GM18502 (cell line): ENCODE measurements around the gene RIN1.
A peak's percentile ranks its signal among the peaks of the same experiment; 100 is the strongest.
"Not testable (repeated sequence)": the region's sequence is repeated elsewhere in the genome, so short reads cannot be mapped to it uniquely, and the experiment has no call there.

Source experiments
- ATAC-seq: cut with Tn5 transposase; IDR thresholded peaks from one replicate; pipeline ENCODE4 v1.9.1; 2021; ENCODE audit warnings: mild to moderate bottlenecking; ENCODE audit not compliant: unreplicated experiment, poor library complexity

RIN1 gene

GRCh38 chr11:66361502-66361941, 25.3 kb upstream of the RIN1 start:
- no peak for ATAC-seq

GRCh38 chr11:66360406-66361073, 24.3 kb upstream of the RIN1 start:
- no peak for ATAC-seq

- ATAC-seq, result no peak
These were observed 23.4 kb upstream of the RIN1 start for GRCh38 chr11:66359662-66360087.

GRCh38 chr11:66350560-66351235, 14.5 kb upstream of the RIN1 start:
- not testable (repeated sequence) for ATAC-seq

- ATAC-seq, result no peak
These were observed 12.8 kb upstream of the RIN1 start for GRCh38 chr11:66349084-66349386.

GRCh38 chr11:66347425-66348276, 11.4 kb upstream of the RIN1 start, which contains the start of gene B4GAT1:
TSS of gene B4GAT1 (minus strand) at chr11:66347629. CDS start at chr11:66347545, 84 bp downstream.
- no peak for ATAC-seq

- ATAC-seq, result no peak
These were observed 10.5 kb upstream of the RIN1 start for GRCh38 chr11:66346476-66347424.

GRCh38 chr11:66345316-66345649, 9.0 kb upstream of the RIN1 start:
- peak; percentile 15 for ATAC-seq

- peak; percentile 76 for ATAC-seq
These were observed 8.5 kb upstream of the RIN1 start, which contains the start of gene BRMS1 for GRCh38 chr11:66344550-66345315. TSS of gene BRMS1 (minus strand) at chr11:66345104. CDS start at chr11:66342234, 2,870 bp downstream.

GRCh38 chr11:66343176-66343575, 6.9 kb upstream of the RIN1 start:
- ATAC-seq, result no peak

- no peak for ATAC-seq
These were observed 5.4 kb upstream of the RIN1 start for GRCh38 chr11:66341502-66342126.

- no peak for ATAC-seq
These were observed 4.6 kb upstream of the RIN1 start for GRCh38 chr11:66340596-66341501.

GRCh38 chr11:66339686-66340483, 3.7 kb upstream of the RIN1 start:
- no peak for ATAC-seq

- ATAC-seq, result no peak
These were observed 3.0 kb upstream of the RIN1 start for GRCh38 chr11:66339162-66339675.

GRCh38 chr11:66338276-66339161, 2.3 kb upstream of the RIN1 start:
- ATAC-seq, result no peak
